Measurements from ENCODE around the gene ARHGAP35.
"Not testable (repeated sequence)": the region's sequence is repeated elsewhere in the genome, so short reads cannot be mapped to it uniquely, and the experiment has no call there.

ARHGAP35 gene

GRCh38 chr19:46860846-46861690 is at the start of gene ARHGAP35:
TSS of gene ARHGAP35 (plus strand) at chr19:46860997. CDS start at chr19:46918676, 57,679 bp downstream.
- peak within 1 kb of the TSS; percentile 46 for H3K9ac ChIP-seq (ENCODE audit: low read length)
- no peaks in the 10 kb centered on the region for H3K36me3 ChIP-seq (ENCODE audit: insufficient read depth, low read length)
- peaks cover 49% of the 10 kb centered on the region for H3K4me1 ChIP-seq (ENCODE audit: insufficient read depth, low read length)
- H3K27me3 ChIP-seq (ENCODE audit: control insufficient read depth in 1 of 2, insufficient read depth in 2 of 2, low read length in 2 of 2): no peaks in the 10 kb centered on the region
- H3K9me3 ChIP-seq (ENCODE audit: low read length): no peaks in the 10 kb centered on the region
- peak within 1 kb of the TSS; percentile 71 to 73 for H3K4me3 ChIP-seq (ENCODE audit: low read depth in 1 of 2, low read length in 2 of 2)
- H3K27ac ChIP-seq (ENCODE audit: low read depth, low read length): peak within 1 kb of the TSS; percentile 95

GRCh38 chr19:46812977-46813838 is 47.6 kb upstream of the ARHGAP35 start:
- H3K27ac ChIP-seq (ENCODE audit: low read depth, low read length): no peak overlapping the region
- H3K9ac ChIP-seq (ENCODE audit: low read length): no peak overlapping the region
- no peaks in the 10 kb centered on the region for H3K36me3 ChIP-seq (ENCODE audit: insufficient read depth, low read length)
- no peak overlapping the region for H3K4me3 ChIP-seq (ENCODE audit: low read depth in 1 of 2, low read length in 2 of 2)
- H3K27me3 ChIP-seq (ENCODE audit: control insufficient read depth in 1 of 2, insufficient read depth in 2 of 2, low read length in 2 of 2): no peaks in the 10 kb centered on the region
- no peaks in the 10 kb centered on the region for H3K9me3 ChIP-seq (ENCODE audit: low read length)
- no peaks in the 10 kb centered on the region for H3K4me1 ChIP-seq (ENCODE audit: insufficient read depth, low read length)

GRCh38 chr19:46813839-46814358 is 46.9 kb upstream of the ARHGAP35 start:
- H3K4me3 ChIP-seq (ENCODE audit: low read depth in 1 of 2, low read length in 2 of 2): no peak overlapping the region
- H3K9ac ChIP-seq (ENCODE audit: low read length): no peak overlapping the region
- H3K36me3 ChIP-seq (ENCODE audit: insufficient read depth, low read length): no peaks in the 10 kb centered on the region
- no peak overlapping the region for H3K27ac ChIP-seq (ENCODE audit: low read depth, low read length)
- no peaks in the 10 kb centered on the region for H3K4me1 ChIP-seq (ENCODE audit: insufficient read depth, low read length)
- no peaks in the 10 kb centered on the region for H3K9me3 ChIP-seq (ENCODE audit: low read length)
- H3K27me3 ChIP-seq (ENCODE audit: control insufficient read depth in 1 of 2, insufficient read depth in 2 of 2, low read length in 2 of 2): no peaks in the 10 kb centered on the region

- Histone ChIP-seq H3K4me1 (ENCODE audit: insufficient read depth, low read length) (no peaks in the 10 kb centered on the region), H3K9me3 (ENCODE audit: low read length) (no peaks in the 10 kb centered on the region), H3K9ac (ENCODE audit: low read length) (no peak overlapping the region), H3K27me3 (ENCODE audit: control insufficient read depth in 1 of 2, insufficient read depth in 2 of 2, low read length in 2 of 2) (no peaks in the 10 kb centered on the region), H3K4me3 (ENCODE audit: low read depth in 1 of 2, low read length in 2 of 2) (no peak overlapping the region), H3K27ac (ENCODE audit: low read depth, low read length) (no peak overlapping the region), H3K36me3 (ENCODE audit: insufficient read depth, low read length) (no peaks in the 10 kb centered on the region)
These were observed 44.8 kb upstream of the ARHGAP35 start for GRCh38 chr19:46815833-46816627.

GRCh38 chr19:46818812-46819211 is 42.0 kb upstream of the ARHGAP35 start:
- Histone ChIP-seq H3K9ac (ENCODE audit: low read length) (no peak overlapping the region), H3K9me3 (ENCODE audit: low read length) (no peaks in the 10 kb centered on the region), H3K27me3 (ENCODE audit: control insufficient read depth in 1 of 2, insufficient read depth in 2 of 2, low read length in 2 of 2) (no peaks in the 10 kb centered on the region), H3K36me3 (ENCODE audit: insufficient read depth, low read length) (no peaks in the 10 kb centered on the region), H3K4me1 (ENCODE audit: insufficient read depth, low read length) (no peaks in the 10 kb centered on the region), H3K4me3 (ENCODE audit: low read depth in 1 of 2, low read length in 2 of 2) (no peak overlapping the region), H3K27ac (ENCODE audit: low read depth, low read length) (no peak overlapping the region)

- Histone ChIP-seq H3K9ac (ENCODE audit: low read length) (no peak overlapping the region), H3K4me1 (ENCODE audit: insufficient read depth, low read length) (no peaks in the 10 kb centered on the region), H3K27me3 (ENCODE audit: control insufficient read depth in 1 of 2, insufficient read depth in 2 of 2, low read length in 2 of 2) (no peaks in the 10 kb centered on the region), H3K9me3 (ENCODE audit: low read length) (no peaks in the 10 kb centered on the region), H3K27ac (ENCODE audit: low read depth, low read length) (no peak overlapping the region), H3K36me3 (ENCODE audit: insufficient read depth, low read length) (no peaks in the 10 kb centered on the region), H3K4me3 (ENCODE audit: low read depth in 1 of 2, low read length in 2 of 2) (no peak overlapping the region)
These were observed 39.0 kb upstream of the ARHGAP35 start for GRCh38 chr19:46821512-46822409.

- H3K27ac ChIP-seq (ENCODE audit: low read depth, low read length); H3K4me3 ChIP-seq (ENCODE audit: low read depth in 1 of 2, low read length in 2 of 2); H3K36me3 ChIP-seq (ENCODE audit: insufficient read depth, low read length); H3K27me3 ChIP-seq (ENCODE audit: control insufficient read depth in 1 of 2, insufficient read depth in 2 of 2, low read length in 2 of 2); H3K9me3 ChIP-seq (ENCODE audit: low read length); H3K4me1 ChIP-seq (ENCODE audit: insufficient read depth, low read length); H3K9ac ChIP-seq (ENCODE audit: low read length): not testable (repeated sequence)
These were observed 38.4 kb upstream of the ARHGAP35 start for GRCh38 chr19:46822410-46822787.

GRCh38 chr19:46823049-46823448 is 37.7 kb upstream of the ARHGAP35 start:
- no peaks in the 10 kb centered on the region for H3K9me3 ChIP-seq (ENCODE audit: low read length)
- no peak overlapping the region for H3K27ac ChIP-seq (ENCODE audit: low read depth, low read length)
- no peak overlapping the region for H3K4me3 ChIP-seq (ENCODE audit: low read depth in 1 of 2, low read length in 2 of 2)
- no peaks in the 10 kb centered on the region for H3K36me3 ChIP-seq (ENCODE audit: insufficient read depth, low read length)
- no peaks in the 10 kb centered on the region for H3K4me1 ChIP-seq (ENCODE audit: insufficient read depth, low read length)
- H3K27me3 ChIP-seq (ENCODE audit: control insufficient read depth in 1 of 2, insufficient read depth in 2 of 2, low read length in 2 of 2): no peaks in the 10 kb centered on the region
- no peak overlapping the region for H3K9ac ChIP-seq (ENCODE audit: low read length)

- Histone ChIP-seq H3K4me1 (ENCODE audit: insufficient read depth, low read length) (no peaks in the 10 kb centered on the region), H3K4me3 (ENCODE audit: low read depth in 1 of 2, low read length in 2 of 2) (no peak overlapping the region), H3K27me3 (ENCODE audit: control insufficient read depth in 1 of 2, insufficient read depth in 2 of 2, low read length in 2 of 2) (no peaks in the 10 kb centered on the region), H3K27ac (ENCODE audit: low read depth, low read length) (no peak overlapping the region), H3K36me3 (ENCODE audit: insufficient read depth, low read length) (no peaks in the 10 kb centered on the region), H3K9ac (ENCODE audit: low read length) (no peak overlapping the region), H3K9me3 (ENCODE audit: low read length) (no peaks in the 10 kb centered on the region)
These were observed 35.7 kb upstream of the ARHGAP35 start for GRCh38 chr19:46824890-46825730.

- no peak overlapping the region for H3K4me3 ChIP-seq (ENCODE audit: low read depth in 1 of 2, low read length in 2 of 2)
- H3K4me1 ChIP-seq (ENCODE audit: insufficient read depth, low read length): no peaks in the 10 kb centered on the region
- H3K9ac ChIP-seq (ENCODE audit: low read length): no peak overlapping the region
- no peak overlapping the region for H3K27ac ChIP-seq (ENCODE audit: low read depth, low read length)
- no peaks in the 10 kb centered on the region for H3K27me3 ChIP-seq (ENCODE audit: control insufficient read depth in 1 of 2, insufficient read depth in 2 of 2, low read length in 2 of 2)
- no peaks in the 10 kb centered on the region for H3K9me3 ChIP-seq (ENCODE audit: low read length)
- H3K36me3 ChIP-seq (ENCODE audit: insufficient read depth, low read length): no peaks in the 10 kb centered on the region
These were observed 35.1 kb upstream of the ARHGAP35 start for GRCh38 chr19:46825731-46826055.

Data from muscle layer of colon (tissue), 2 donors.